Hepatocyte (in vitro differentiated cells): ENCODE measurements around the gene FGF13. TPM values are rescaled to one million over a fixed set of nuclear protein-coding genes. Genes with fewer than 3 reads are reported as not detected.
A peak's percentile ranks its signal among the peaks of the same experiment; 100 is the strongest.

Source experiments
- DNase-seq: peaks from one replicate; pipeline ENCODE4 v3.0.0-alpha.2; 2016; ENCODE audit warnings: low spot score
- H2AFZ ChIP-seq: fragments of 200-600 bp; sonication (generic); 2 replicates; pipeline ENCODE4 v1.6.0; 2016; ENCODE audit warnings: antibody characterized with exemption, mild to moderate bottlenecking
- H3K27ac ChIP-seq: fragments of 200-600 bp; sonication (generic); 2 replicates; pipeline ENCODE4 v1.5.1; 2016; ENCODE audit warnings: mild to moderate bottlenecking
- H3K27me3 ChIP-seq: fragments of 200-600 bp; sonication (generic); 2 replicates; pipeline ENCODE4 v1.6.1; 2016
- H3K36me3 ChIP-seq: fragments of 200-600 bp; sonication (generic); replicated peaks from 2 replicates; pipeline ENCODE4 v1.5.1; 2016; ENCODE audit warnings: low read depth; ENCODE audit not compliant: insufficient read depth
- H3K4me1 ChIP-seq: fragments of 200-600 bp; sonication (generic); 2 replicates; pipeline ENCODE4 v1.5.1; 2016; ENCODE audit warnings: mild to moderate bottlenecking, moderate library complexity; ENCODE audit not compliant: insufficient read depth
- H3K4me2 ChIP-seq: fragments of 200-600 bp; sonication (generic); 2 replicates; pipeline ENCODE4 v1.6.0; 2016
- H3K4me3 ChIP-seq: fragments of 200-600 bp; sonication (generic); 2 replicates; pipeline ENCODE4 v1.5.1; 2016; ENCODE audit warnings: mild to moderate bottlenecking
- H3K79me2 ChIP-seq: fragments of 200-600 bp; sonication (generic); 2 replicates; pipeline ENCODE4 v1.6.0; 2017; ENCODE audit warnings: mild to moderate bottlenecking
- H3K9me2 ChIP-seq: fragments of 200-600 bp; sonication (generic); replicated peaks from 2 replicates; pipeline ENCODE4 v1.6.0; 2017; ENCODE audit warnings: mild to moderate bottlenecking; ENCODE audit not compliant: insufficient read depth
- H3K9me3 ChIP-seq: fragments of 200-600 bp; sonication (generic); 2 replicates; pipeline ENCODE4 v1.5.1; 2016; ENCODE audit warnings: low read depth, mild to moderate bottlenecking
- H4K20me1 ChIP-seq: fragments of 200-600 bp; sonication (generic); 2 replicates; pipeline ENCODE4 v1.6.0; 2016; ENCODE audit warnings: mild to moderate bottlenecking; ENCODE audit not compliant: insufficient read depth, poor library complexity, severe bottlenecking
- EZH2 ChIP-seq: fragments of 200-600 bp; sonication (generic); IDR thresholded peaks from 2 replicates; pipeline ENCODE4 v1.6.1; 2016; ENCODE audit warnings: antibody characterized with exemption, mild to moderate bottlenecking, borderline replicate concordance
- EZH2phosphoT487 ChIP-seq: fragments of 200-600 bp; sonication (generic); IDR thresholded peaks from one replicate; pipeline ENCODE4 v1.6.1; 2018; ENCODE audit warnings: antibody characterized with exemption, mild to moderate bottlenecking, low read depth, moderate library complexity; ENCODE audit not compliant: unreplicated experiment, severe bottlenecking
- WGBS: methylation state at CpG from one replicate; pipeline ENCODE4 v1.1.6; 2016; ENCODE audit warnings: low lambda C conversion rate; ENCODE audit errors: missing lambda C conversion rate; 5-methylcytosine and 5-hydroxymethylcytosine counted together
- polyA plus RNA-seq: library from polyadenylated mRNA; unstranded; fragments of >200 nt; fragmentation: Nextera tagmentation; extraction: Ambion mirVana; gene quantifications from 2 replicates; pipeline ENCODE4 v1.2.1, GENCODE V29; 2016
- total RNA-seq: library from RNA; depleted of rRNA; stranded (reverse); fragments of >200 nt; gene quantifications from 2 replicates; pipeline ENCODE4 v1.2.3, GENCODE V29; 2014
- TF ChIP-seq, protein P1 (sequence below): fragments of 200-600 bp; sonication (generic); IDR thresholded peaks from 2 replicates; pipeline ENCODE4 v1.5.1; 2016; ENCODE audit warnings: antibody characterized with exemption, mild to moderate bottlenecking; ENCODE audit not compliant: poor library complexity

Gene FGF13
- total and polyA plus RNA-seq, 2 experiments from 2014 or later, result 9.5 to 13.1 TPM

DNA sequence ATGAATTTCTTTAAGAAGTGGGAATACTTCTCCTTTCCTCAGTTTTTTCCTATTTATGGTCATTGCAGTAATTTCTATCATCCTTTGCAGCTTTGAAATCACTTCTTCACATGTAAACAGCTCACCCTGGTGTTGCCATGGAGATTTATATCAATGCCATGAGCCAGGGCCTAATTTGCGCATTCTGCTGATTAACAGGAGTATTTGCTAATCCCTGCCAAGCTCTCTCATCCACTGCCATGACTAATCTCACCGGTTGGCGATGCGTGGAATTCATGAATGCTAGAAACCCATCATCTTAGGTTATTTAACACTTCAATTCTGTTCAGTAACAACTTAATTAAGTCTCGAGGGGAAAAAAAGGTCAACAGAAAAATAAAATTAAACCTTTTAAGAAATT is 11.8 kb upstream of the FGF13 start:
- no peaks in the 10 kb centered on the region for H3K27me3 ChIP-seq
- H2AFZ ChIP-seq, result no peak overlapping the region
- WGBS, result 71% methylated on average over 5 of the region's 5 CpGs
- no peak overlapping the region for H3K4me3 ChIP-seq
- no peaks in the 10 kb centered on the region for H4K20me1 ChIP-seq
- H3K79me2 ChIP-seq, result no peaks in the 10 kb centered on the region
- no peak for TF ChIP-seq EZH2phosphoT487
- TF ChIP-seq, protein P1, sequence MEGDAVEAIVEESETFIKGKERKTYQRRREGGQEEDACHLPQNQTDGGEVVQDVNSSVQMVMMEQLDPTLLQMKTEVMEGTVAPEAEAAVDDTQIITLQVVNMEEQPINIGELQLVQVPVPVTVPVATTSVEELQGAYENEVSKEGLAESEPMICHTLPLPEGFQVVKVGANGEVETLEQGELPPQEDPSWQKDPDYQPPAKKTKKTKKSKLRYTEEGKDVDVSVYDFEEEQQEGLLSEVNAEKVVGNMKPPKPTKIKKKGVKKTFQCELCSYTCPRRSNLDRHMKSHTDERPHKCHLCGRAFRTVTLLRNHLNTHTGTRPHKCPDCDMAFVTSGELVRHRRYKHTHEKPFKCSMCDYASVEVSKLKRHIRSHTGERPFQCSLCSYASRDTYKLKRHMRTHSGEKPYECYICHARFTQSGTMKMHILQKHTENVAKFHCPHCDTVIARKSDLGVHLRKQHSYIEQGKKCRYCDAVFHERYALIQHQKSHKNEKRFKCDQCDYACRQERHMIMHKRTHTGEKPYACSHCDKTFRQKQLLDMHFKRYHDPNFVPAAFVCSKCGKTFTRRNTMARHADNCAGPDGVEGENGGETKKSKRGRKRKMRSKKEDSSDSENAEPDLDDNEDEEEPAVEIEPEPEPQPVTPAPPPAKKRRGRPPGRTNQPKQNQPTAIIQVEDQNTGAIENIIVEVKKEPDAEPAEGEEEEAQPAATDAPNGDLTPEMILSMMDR, result no peak
- TF ChIP-seq EZH2, result no peak
- no peaks in the 10 kb centered on the region for H3K9me2 ChIP-seq
- no peak overlapping the region for H3K27ac ChIP-seq
- no peaks in the 10 kb centered on the region for H3K9me3 ChIP-seq
- DNase-seq, result no peak
- no peak overlapping the region for H3K4me2 ChIP-seq
- no peaks in the 10 kb centered on the region for H3K36me3 ChIP-seq
- H3K4me1 ChIP-seq, result no peaks in the 10 kb centered on the region

DNA sequence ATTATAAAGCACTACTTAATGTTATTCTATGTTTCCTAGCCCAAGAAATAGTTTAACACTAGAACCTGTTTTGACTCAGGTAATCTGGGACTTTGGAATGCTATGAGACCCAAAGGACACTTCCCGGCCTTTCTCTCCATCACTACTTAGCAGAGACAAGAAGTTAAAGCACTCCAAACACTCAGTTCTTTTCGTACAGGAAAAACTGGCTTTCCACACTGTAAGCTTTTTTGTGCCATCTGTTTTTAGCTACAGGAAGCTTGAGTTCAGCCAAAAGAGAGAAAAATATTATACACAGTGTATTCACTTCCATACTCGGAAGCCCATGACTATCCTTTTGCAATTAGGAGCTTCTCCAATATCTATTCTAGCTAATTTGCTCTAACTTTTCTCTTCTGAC is 7.9 kb upstream of the FGF13 start:
- Histone ChIP-seq H3K79me2 (no peaks in the 10 kb centered on the region), H3K27ac (no peak overlapping the region), H3K4me2 (no peak overlapping the region), H3K27me3 (no peaks in the 10 kb centered on the region), H3K4me3 (no peak overlapping the region), H4K20me1 (no peaks in the 10 kb centered on the region), H3K36me3 (no peaks in the 10 kb centered on the region), H3K9me3 (no peaks in the 10 kb centered on the region), H3K4me1 (no peaks in the 10 kb centered on the region), H2AFZ (no peak overlapping the region), H3K9me2 (no peaks in the 10 kb centered on the region)
- WGBS, result 72% methylated on average over 3 of the region's 3 CpGs
- TF ChIP-seq EZH2phosphoT487 (no peak), EZH2 (no peak)
- TF ChIP-seq, protein P1, result no peak
- DNase-seq, result no peak

DNA sequence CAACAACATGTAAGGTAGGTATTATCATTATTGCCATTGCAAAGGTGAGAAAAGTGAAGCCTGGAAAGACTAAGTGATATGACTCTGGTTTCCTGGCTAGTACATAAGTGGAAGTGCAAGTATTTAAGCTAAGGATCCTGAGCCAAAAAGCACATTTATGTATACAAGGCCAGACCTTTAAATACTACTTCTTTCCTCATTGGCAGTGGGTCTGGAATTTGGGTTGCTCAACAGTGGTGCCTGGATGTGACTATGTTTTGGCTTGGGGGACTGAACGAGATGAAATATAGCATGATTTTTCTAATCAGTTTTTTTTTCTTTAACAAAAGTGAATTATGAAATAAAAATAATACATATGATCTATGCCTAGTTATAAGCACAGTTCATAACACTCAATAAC is 7.4 kb upstream of the FGF13 start:
- H3K27ac ChIP-seq, result no peak overlapping the region
- H3K27me3 ChIP-seq, result no peaks in the 10 kb centered on the region
- H3K4me1 ChIP-seq, result no peaks in the 10 kb centered on the region
- H4K20me1 ChIP-seq, result no peaks in the 10 kb centered on the region
- H3K36me3 ChIP-seq, result no peaks in the 10 kb centered on the region
- no peak overlapping the region for H3K4me3 ChIP-seq
- H3K9me3 ChIP-seq, result no peaks in the 10 kb centered on the region
- TF ChIP-seq EZH2phosphoT487, result no peak
- no peak for TF ChIP-seq EZH2
- TF ChIP-seq, protein P1, result no peak
- H3K9me2 ChIP-seq, result no peaks in the 10 kb centered on the region
- H2AFZ ChIP-seq, result no peak overlapping the region
- 60% methylated on average over 1 of the region's 1 CpG for WGBS
- DNase-seq, result no peak
- no peak overlapping the region for H3K4me2 ChIP-seq
- no peaks in the 10 kb centered on the region for H3K79me2 ChIP-seq

DNA sequence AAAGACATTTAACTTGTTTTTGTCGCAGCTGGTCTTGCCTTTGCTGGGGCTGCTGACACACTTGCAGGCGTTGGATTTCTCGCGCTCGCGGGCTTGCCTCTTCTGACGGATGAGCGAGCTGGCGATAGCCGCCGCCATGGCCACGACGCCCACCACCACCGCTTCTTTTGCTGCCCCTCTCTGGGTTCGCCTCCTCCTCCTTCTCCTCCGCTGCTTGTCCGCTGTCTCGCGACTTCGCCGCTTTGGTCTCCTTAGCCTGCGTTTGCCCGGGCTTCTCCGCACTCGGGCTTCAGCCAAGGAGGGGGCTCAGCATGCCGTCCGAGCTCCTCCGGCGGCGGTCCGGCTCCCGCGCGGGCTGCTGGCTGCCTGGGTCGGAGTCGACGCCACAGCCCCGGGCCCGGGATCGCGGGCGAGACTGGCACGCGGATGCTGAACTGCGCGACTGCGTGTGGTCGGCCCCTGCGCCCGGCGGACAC is 613 bp downstream of the FGF13 start:
- Histone ChIP-seq H3K27me3 (peaks cover 2% of the 10 kb centered on the region), H2AFZ (peak overlapping the region; percentile 35), H3K36me3 (no peaks in the 10 kb centered on the region), H3K9me2 (no peaks in the 10 kb centered on the region), H4K20me1 (no peaks in the 10 kb centered on the region), H3K79me2 (no peaks in the 10 kb centered on the region), H3K27ac (no peak overlapping the region), H3K4me2 (peak overlapping the region; percentile 83), H3K9me3 (no peaks in the 10 kb centered on the region), H3K4me3 (peak overlapping the region; percentile 39), H3K4me1 (no peaks in the 10 kb centered on the region)
- TF ChIP-seq, protein P1, result no peak
- TF ChIP-seq EZH2phosphoT487 (no peak), EZH2 (peak; percentile 21)
- 38% methylated on average over 31 of the region's 51 CpGs for WGBS
- DNase-seq, result peak; percentile 6
